Measurements from ENCODE around the gene ALDH1L2.
"Not testable (repeated sequence)": the region's sequence is repeated elsewhere in the genome, so short reads cannot be mapped to it uniquely, and the experiment has no call there.

ALDH1L2 gene

DNA sequence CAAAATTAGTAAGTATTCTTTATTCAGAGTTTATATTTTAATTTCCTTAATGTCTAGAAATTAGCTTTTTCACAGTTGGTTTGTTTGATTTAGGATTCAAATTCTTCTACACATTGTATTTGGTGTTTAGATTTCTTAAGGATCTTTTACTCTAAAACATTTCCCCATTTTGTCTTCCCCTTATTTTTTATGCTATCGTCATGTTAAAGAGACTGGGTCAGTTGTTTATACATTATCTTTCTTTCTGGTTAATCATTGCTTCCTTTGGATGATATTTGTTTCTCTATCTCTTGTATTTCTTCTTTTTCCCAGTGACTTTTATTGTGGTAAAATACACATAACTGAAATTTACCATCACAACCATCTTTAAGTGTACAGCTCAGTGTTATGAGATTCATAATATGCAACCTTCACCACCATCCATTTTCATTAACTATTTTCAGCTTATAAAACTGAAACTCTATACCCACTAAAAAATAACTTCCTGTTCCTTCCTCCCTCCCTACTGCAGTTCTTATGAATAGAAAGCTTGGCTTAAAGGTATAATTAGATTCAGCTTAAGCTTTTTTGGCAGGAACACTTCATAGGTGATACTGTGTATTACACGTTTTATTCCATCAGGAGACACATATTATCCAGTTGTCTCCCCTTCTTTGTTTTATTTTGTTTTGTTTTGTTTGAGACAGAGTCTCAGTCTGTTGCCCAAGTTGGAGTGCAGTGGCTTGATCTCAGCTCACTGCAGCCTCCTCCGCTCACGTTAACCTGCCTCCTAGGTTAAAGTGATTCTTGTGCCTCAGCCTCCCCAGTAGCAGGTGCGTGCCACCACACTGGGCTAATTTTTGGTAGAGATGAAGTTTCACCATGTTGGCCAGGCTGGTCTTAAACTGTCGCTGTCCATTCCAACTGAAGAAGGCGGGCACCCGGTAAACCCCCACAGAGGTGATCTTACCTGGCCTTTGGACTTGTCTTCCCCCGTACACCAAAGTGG, 53.1 kb downstream of the ALDH1L2 start:
- DNase-seq, result peak; percentile 15

DNA sequence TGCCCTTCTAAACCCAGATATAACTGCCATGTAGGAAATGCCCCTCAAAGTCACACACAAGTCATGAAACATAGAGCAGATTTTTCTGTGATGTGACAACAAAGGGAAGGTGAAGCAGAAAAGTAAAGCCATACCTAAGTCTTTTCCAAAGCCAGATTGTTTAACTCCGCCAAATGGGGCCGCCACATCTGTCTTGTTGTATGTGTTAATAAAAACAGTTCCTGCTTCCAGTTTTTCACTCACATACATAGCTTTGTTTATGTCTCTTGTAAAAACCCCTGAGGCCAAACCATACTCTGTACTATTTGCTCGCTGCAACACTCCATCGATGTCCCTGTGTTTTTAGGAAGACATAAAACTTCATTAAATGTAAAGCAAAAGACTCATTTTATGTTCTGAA, 57.8 kb downstream of the ALDH1L2 start:
- DNase-seq, result peak; percentile 24

DNA sequence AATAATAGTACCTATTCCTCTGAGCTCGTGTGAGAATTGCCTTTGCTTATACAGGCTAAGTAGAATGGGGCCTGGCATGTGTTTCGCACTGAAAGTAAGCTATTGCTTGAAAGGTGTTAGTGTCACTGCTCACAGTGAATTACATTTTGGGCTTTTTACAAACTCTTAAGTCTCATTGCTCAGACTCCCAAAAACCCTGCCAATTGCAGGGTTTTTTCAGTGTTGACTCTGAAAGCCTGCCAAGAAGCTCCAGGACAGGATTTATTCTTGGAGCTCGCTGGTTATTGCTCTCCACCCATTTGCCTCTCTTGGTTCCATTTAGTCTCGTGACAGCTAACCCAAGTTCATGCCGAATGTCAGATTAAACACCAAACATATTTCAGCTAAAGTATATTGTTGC, 58.4 kb downstream of the ALDH1L2 start:
- no peak for DNase-seq

- DNase-seq, result no peak
Observed at GRCh38 chr12:105024928-105025327, 59.3 kb downstream of the ALDH1L2 start.

GRCh38 chr12:105020241-105020962, 63.9 kb downstream of the ALDH1L2 start:
- peak; percentile 80 for DNase-seq

DNA sequence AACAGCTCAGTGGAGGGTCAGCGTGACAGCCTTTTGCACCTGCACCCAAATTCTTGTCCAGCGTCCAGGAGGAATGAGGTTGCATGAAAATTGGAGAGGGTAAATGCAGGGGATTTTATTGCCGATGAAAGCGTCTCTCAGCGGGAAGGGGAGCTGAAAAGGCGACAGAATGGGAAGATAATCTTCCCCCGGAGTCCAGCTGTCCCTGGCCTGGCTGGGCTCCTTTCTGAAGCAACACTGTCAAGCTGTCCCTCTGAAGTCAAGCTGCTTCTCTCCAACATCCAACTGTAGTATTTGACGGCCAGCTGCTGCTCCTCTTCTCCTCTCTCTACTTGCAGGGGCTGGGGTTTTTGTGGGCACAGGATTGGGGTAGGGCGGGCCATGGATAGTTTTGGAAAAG, 65.5 kb downstream of the ALDH1L2 start:
- DNase-seq, result no peak

GRCh38 chr12:105018012-105018411, 66.2 kb downstream of the ALDH1L2 start:
- no peak for DNase-seq

DNA sequence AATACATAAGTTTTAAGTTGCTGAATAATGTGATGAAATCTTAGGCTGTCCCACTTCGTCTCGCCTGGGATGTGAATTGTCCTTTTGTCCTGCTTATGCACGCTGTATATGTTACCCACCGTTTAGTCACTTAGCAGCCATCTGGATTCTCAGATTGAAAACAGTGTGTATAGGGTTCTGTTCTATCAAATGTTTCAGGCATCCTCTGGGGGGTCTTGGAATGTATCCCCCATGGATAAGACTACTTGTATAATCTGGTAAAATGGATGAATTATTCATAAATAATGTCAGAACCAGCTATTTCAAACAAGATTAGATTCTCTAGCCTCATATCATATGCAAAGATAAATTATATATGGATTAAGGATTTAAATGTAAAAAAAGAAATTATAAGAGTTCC, 68.7 kb downstream of the ALDH1L2 start:
- no peak for DNase-seq

GRCh38 chr12:105014603-105015002, 69.7 kb downstream of the ALDH1L2 start:
- no peak for DNase-seq

DNA sequence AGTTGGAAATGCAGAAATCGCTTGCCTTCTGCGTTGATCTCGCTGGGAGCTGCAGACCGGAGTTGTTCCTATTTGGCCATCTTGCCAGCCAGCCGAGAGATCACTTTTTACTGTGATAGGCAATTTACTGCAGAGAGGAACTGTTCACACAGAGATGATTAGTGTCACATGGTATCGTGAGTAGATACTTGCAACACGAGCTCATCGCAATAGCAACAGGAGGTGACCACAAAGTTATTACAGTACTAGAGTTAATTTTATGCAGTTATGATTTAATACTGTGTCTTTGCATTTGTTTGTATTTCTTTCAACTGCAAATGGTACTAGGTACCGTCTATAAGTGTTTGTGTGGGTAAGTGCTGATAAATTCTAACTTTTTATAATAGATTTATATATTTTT, 70.4 kb downstream of the ALDH1L2 start:
- DNase-seq, result no peak

DNA sequence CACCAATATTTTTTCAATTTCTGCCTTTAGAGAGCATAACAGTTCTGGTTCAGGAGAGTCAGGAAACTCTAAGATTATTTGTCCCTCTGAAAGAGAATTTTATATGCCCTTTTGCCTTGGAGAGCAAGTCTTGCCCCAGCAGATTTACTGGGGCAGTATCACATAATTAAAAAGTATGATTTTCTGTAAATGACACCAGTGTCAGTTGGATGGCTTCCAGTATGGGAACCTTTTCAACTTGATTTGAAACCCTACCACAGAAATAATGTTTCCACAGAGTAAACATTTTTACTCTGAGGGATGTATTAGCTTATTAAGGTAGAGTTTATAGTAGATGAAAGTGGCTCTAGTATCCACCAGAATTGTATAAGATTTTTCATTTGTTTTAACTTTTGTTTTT, 82.8 kb downstream of the ALDH1L2 start:
- no peak for DNase-seq

DNA sequence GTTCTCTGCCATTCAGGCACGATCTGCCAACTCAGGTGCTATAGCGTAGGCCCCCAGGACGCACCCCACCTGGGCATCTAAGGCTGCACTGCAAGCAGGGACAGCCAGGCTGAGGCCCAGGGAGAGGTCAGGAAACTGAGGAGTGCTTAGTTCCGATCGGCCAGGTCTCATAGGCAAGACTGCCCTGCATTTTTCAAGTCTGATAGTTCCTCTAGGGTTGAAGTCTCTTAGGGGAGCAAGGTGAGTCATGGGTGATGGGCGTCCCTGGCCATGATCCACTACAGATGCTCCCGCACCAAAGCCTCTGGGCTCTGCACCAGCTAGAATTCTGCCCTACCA, 84.9 kb downstream of the ALDH1L2 start:
- DNase-seq, result no peak

GRCh38 chr12:104998423-104999346, 85.6 kb downstream of the ALDH1L2 start:
- DNase-seq, result peak; percentile 89

DNA sequence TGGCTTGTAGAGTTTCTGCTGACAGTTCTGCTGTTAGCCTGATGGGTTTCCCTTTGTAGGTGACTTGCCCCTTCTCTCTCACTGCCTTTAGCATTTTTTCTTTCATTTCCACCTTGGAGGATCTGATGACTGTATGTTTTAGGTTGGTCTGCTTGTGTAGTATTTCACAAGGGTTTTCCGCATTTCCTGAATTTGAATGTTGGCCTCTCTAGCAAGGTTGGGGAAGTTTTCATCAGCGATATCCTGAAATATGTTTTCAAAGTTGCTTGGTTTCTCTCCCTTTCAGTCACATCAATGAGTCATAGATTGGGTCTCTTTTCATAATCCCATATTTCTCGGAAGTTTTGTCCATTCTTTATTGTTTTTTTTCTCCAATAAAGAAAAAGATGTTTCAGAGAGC, 86.7 kb downstream of the ALDH1L2 start:
- DNase-seq, result no peak

GRCh38 chr12:104994336-104994735, 89.9 kb downstream of the ALDH1L2 start:
- no peak for DNase-seq

DNA sequence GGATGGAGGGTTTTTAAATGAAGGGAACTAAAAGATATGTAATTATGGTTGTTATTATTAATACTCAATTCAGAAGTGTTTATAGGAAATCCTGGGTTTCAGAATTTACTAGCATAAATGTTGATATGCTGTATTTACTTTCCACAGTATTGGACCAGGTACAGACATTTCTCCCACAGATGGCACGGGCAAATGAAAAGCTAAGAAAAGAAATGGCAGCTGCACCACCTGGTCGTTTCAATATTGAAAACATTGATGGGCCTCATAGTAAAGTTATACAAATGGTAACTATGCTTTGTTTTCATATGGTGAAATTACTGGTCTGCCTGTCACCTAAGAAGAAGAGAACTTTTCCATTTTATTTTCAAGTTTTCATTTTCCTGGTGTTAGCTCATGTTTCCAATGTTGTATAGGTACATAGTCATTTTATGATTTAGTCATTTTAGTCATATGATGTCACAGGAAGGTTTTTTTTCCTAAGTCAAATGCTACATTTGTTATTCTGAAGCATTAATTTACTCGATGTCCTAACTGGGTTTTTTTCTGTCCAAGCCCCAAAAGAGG, 92.6 kb downstream of the ALDH1L2 start:
- DNase-seq, result no peak

DNA sequence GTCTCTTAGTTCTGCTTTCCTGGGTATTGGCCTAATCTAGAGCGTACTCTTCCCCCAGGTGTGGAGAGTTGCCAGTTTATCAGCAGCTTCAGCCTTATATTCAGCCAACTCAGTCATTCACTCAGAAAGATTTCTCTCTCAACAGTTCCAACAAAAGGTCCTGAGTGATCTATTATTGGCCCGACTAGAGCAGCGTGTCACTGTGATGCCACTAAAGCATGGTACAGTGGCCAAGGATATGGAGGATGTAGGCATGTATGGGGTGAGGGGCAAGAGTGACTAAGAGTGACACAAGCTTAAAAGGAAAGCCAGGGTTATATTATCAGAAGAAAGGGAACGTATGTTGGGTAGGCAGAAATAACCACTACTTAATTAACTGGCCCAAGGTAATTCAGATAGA, 93.3 kb downstream of the ALDH1L2 start:
- no peak for DNase-seq

DNA sequence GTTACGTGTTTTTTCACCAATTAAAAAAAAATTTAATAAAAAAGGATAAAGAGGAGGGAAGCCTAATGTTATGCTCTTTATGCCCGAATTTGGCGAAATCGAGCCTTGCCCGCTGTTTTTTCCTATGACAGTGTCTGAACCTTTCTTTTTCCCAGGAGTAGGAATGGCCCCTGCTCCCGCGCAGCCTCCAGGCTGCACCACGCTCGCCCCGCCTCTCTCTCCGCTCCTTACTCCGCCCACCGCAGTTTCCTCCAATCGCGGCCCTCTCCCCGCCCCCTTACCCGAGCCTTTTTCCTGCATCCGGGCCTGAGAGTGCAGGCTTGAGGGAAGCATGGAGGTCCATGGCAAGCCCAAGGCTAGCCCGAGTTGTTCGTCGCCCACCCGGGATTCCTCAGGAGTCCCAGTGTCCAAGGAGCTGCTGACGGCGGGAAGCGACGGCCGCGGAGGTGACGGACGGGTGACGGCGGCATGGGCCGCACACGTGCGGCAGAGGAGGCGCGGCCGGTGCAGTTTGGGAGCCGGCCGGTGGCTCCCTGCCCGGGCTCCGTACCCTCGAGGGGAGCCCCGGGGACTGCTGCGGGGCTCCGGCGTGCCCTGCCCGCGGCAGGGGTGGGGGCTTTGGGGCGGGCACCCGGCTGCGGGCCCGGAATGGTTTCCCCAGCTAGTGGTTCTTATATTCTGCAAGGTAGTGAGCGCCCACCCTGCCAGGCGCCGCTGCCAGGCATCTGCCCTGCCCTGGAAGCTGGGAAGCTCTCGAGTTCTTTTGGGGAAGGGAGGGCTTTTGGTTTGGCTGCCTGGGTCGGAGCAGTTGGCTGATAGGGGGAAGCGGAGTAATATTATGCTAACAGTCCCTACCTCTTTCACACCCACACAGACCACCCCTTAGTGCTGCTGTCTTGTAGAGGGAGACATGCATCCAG, 98.0 kb downstream of the ALDH1L2 start, which contains the start of gene NOPCHAP1:
TSS of gene NOPCHAP1 (plus strand) at position 295 of the 920 bp plus-strand sequence. CDS start at position 332, 37 bp downstream.
- peak; percentile 81 for DNase-seq

DNA sequence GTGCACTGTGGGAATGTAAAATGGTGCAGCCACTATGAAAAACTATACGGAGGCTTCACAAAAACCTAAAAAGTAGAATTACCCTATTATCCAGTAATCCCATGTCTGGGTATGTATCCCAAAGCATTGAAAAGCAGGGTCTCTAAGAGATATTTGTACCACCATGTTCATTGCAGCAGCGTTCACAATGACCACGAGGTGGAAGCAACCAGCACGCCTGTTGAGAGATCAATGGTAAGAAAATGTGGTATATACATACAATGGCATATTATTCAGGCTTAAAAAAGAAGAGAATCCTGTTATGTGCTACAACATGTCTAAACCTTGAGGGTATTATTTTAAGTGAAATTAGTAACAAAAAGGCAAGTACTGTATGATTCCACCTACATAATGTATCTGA, 99.1 kb downstream of the ALDH1L2 start:
- no peak for DNase-seq

DNA sequence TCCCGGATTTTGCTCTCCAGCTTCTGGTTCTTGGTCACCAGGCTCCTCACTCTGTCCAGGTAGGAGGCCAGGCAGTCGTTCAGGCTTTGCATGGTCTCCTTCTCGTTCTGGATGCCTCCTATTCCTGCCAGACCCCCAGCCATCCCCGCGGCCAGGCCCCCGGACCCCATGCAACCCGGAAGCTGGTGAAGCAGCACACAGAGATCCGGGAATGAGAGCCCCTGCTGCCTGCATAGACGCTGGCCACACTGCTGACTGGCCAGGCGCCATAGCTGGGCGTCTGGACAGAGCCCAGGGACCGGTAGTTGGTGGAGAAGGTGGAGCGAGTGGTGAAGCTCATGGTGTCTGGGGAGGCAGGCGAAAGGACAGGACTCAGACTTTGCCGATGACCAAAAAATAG, 106.6 kb downstream of the ALDH1L2 start:
- not testable (repeated sequence) for DNase-seq

DNA sequence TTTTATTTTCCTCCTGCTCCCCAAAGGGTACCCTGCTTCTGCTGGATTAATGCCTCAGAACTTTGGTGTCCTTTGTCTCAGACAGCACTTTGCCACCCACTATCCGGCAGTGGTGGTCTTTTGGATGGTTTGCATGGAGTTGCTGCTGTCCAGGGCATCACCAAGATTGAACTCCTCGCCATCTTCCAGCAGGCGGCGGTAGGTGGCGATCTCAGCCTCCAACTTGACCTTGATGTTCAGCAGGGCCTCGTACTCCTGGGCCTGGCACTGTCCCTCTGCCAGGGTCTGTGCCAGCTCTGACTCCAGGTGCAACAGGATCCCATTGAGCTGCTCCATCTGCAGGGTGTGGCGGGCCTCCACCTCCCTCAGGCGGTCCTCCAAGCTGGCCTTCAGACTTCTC, 107.6 kb downstream of the ALDH1L2 start:
- no peak for DNase-seq

Measured in DMS153 (cell line).